Panc1 (cell line): ENCODE results near the gene SMURF1. TPM values are rescaled to one million over a fixed set of nuclear protein-coding genes. Genes with fewer than 3 reads are reported as not detected.

Source experiments
- ATAC-seq: fragments of 200-7000 bp; cut with Tn5 transposase; 2 replicates; pipeline ENCODE4 v1.9.1; 2020; ENCODE audit warnings: mild to moderate bottlenecking, moderate library complexity
- BruUV-seq: library from RNA; stranded (reverse); fragments of 400-500 nt; replicated peaks from 2 replicates; lab custom pipeline; 2021; lab: Mats Ljungman, UMichigan
- CTCF ChIA-PET: fragments of 300-600 bp; sonication (Branson Sonifier 250); formaldehyde crosslinking; loops from one replicate; lab custom pipeline; 2022; ENCODE audit warnings: antibody characterized with exemption; lab: Charles Lee
- POLR2A ChIA-PET: fragments of 300-600 bp; sonication (Branson Sonifier 250); formaldehyde crosslinking; loops from one replicate; lab custom pipeline; 2022; ENCODE audit warnings: antibody characterized with exemption; lab: Charles Lee
- DNase-seq: peaks from one replicate; pipeline ENCODE4 v3.0.0-alpha.2; 2010; ENCODE audit warnings: low read depth, low spot score
- H3K27ac ChIP-seq: 2 replicates; pipeline ENCODE4 v1.5.1; 2011; ENCODE audit warnings: mild to moderate bottlenecking, low read length, inconsistent platforms
- H3K27me3 ChIP-seq: fragments of 200-500 bp; sonication (Bioruptor generic); 2 replicates; pipeline ENCODE4 v1.6.0; 2014; ENCODE audit warnings: low read length, inconsistent platforms; ENCODE audit not compliant: control insufficient read depth, insufficient read depth
- H3K36me3 ChIP-seq: fragments of 200-500 bp; sonication (Bioruptor generic); 2 replicates; pipeline ENCODE4 v1.5.1; 2014; ENCODE audit warnings: inconsistent platforms, mild to moderate bottlenecking, low read length, moderate library complexity; ENCODE audit not compliant: control insufficient read depth, insufficient read depth
- H3K4me1 ChIP-seq: 2 replicates; pipeline ENCODE4 v1.5.1; 2011; ENCODE audit warnings: inconsistent platforms, mild to moderate bottlenecking, low read length, moderate library complexity; ENCODE audit not compliant: control insufficient read depth, insufficient read depth
- H3K4me3 ChIP-seq, 2 experiments: 2 replicates each; pipeline ENCODE4 v1.5.1; 2011 to 2012; ENCODE audit warnings: low read depth in 2 of 2, low read length in 2 of 2, mild to moderate bottlenecking in 2 of 2, inconsistent platforms in 1 of 2, moderate library complexity in 1 of 2
- H3K9me3 ChIP-seq: fragments of 200-500 bp; sonication (Bioruptor generic); 2 replicates; pipeline ENCODE4 v1.5.1; 2014; ENCODE audit warnings: low read depth, mild to moderate bottlenecking, inconsistent platforms, low read length, moderate library complexity; ENCODE audit not compliant: control insufficient read depth, insufficient read depth
- POLR2AphosphoS5 ChIP-seq: IDR thresholded peaks from 2 replicates; pipeline ENCODE4 v1.6.1; 2012; ENCODE audit warnings: mild to moderate bottlenecking, low read depth, low read length, moderate library complexity
- REST ChIP-seq, 2 experiments: IDR thresholded peaks; 2 replicates each; pipeline ENCODE4 v1.6.1; 2011 to 2012; ENCODE audit warnings: low read depth in 2 of 2, control low read depth in 1 of 2, low read length in 1 of 2, mild to moderate bottlenecking in 1 of 2, moderate library complexity in 1 of 2; ENCODE audit not compliant: insufficient read depth in 1 of 2
- SIN3A ChIP-seq: IDR thresholded peaks from 2 replicates; pipeline ENCODE4 v1.6.1; 2012; ENCODE audit warnings: low read depth, mild to moderate bottlenecking, low read length, moderate library complexity, borderline replicate concordance; ENCODE audit not compliant: insufficient read depth
- TCF7L2 ChIP-seq: IDR thresholded peaks from 2 replicates; pipeline ENCODE4 v1.6.1; 2011; ENCODE audit warnings: mild to moderate bottlenecking, low read depth, low read length, inconsistent platforms
- in situ Hi-C: cut with HindIII; loops from 2 replicates; pipeline ENCODE4 v1.10.0; 2016; ENCODE audit warnings: low sequenced_read_pairs, low pct_unique_long_range_greater_than_20kb
- intact Hi-C: fragments of 100-400 bp; cut with micrococcal nuclease; formaldehyde crosslinking; loops from one replicate; pipeline ENCODE4 v1.10.0; 2022; ENCODE audit not compliant: unreplicated experiment
- total RNA-seq: library from RNA; stranded (reverse); gene quantifications from one replicate; pipeline ENCODE4 v1.2.1, GENCODE V29; 2021; ENCODE audit not compliant: unreplicated experiment
- TF ChIP-seq, protein P1 (sequence below): fragments of 450-650 bp; IDR thresholded peaks from 2 replicates; pipeline ENCODE4 v1.5.1; 2017; ENCODE audit warnings: mild to moderate bottlenecking

SMURF1 gene
- total RNA-seq, 1 experiment from 2014 or later: 47.0 TPM

GRCh38 chr7:99188221-99188620, 44.3 kb upstream of the SMURF1 start:
- CTCF ChIA-PET: no interaction called here
- peaks cover 3% of the 10 kb centered on the region for H3K4me1 ChIP-seq
- in situ Hi-C loops: no loop called here
- POLR2A ChIA-PET: interaction anchor here (0.6 to 0.7 kb wide), 3 partner anchors 38 to 109 kb away, joined by 4 to 13 read pairs (median 4); no protein-coding TSS in a partner anchor
- H3K27me3 ChIP-seq: no peaks in the 10 kb centered on the region
- H3K27ac ChIP-seq: no peak overlapping the region
- ATAC-seq (no peak), DNase-seq (no peak)
- no peaks in the 10 kb centered on the region for H3K9me3 ChIP-seq
- no peaks in the 10 kb centered on the region for H3K36me3 ChIP-seq
- intact Hi-C loops: no loop called here
- TF ChIP-seq, protein P1, sequence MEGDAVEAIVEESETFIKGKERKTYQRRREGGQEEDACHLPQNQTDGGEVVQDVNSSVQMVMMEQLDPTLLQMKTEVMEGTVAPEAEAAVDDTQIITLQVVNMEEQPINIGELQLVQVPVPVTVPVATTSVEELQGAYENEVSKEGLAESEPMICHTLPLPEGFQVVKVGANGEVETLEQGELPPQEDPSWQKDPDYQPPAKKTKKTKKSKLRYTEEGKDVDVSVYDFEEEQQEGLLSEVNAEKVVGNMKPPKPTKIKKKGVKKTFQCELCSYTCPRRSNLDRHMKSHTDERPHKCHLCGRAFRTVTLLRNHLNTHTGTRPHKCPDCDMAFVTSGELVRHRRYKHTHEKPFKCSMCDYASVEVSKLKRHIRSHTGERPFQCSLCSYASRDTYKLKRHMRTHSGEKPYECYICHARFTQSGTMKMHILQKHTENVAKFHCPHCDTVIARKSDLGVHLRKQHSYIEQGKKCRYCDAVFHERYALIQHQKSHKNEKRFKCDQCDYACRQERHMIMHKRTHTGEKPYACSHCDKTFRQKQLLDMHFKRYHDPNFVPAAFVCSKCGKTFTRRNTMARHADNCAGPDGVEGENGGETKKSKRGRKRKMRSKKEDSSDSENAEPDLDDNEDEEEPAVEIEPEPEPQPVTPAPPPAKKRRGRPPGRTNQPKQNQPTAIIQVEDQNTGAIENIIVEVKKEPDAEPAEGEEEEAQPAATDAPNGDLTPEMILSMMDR: no peak
- TF ChIP-seq POLR2AphosphoS5 (no peak), REST (IDR thresholded peaks at IDR 0.05; ENCODE audit: insufficient read depth in 1 of 2, low read depth in 2 of 2, low read length in 1 of 2) (no peak), SIN3A (no peak), TCF7L2 (no peak)
- no peak overlapping the region for H3K4me3 ChIP-seq
- BruUV-seq: no TSS peak

GRCh38 chr7:99184532-99185218, 40.8 kb upstream of the SMURF1 start:
- no peaks in the 10 kb centered on the region for H3K9me3 ChIP-seq
- no peaks in the 10 kb centered on the region for H3K36me3 ChIP-seq
- ChIA-PET CTCF (no interaction called here), POLR2A (interaction anchor here (0.6 kb wide), 1 partner anchor 11 kb away, joined by 5 read pairs; no protein-coding TSS in a partner anchor)
- H3K4me3 ChIP-seq: no peak overlapping the region
- no peak for TF ChIP-seq POLR2AphosphoS5
- no peak for TF ChIP-seq SIN3A
- no peak for TF ChIP-seq TCF7L2
- no peak for TF ChIP-seq REST (IDR thresholded peaks at IDR 0.05; ENCODE audit: insufficient read depth in 1 of 2, low read depth in 2 of 2, low read length in 1 of 2)
- TF ChIP-seq, protein P1: no peak
- ATAC-seq: no peak
- in situ Hi-C loops: no loop called here
- no TSS peak for BruUV-seq
- DNase-seq: no peak
- H3K27ac ChIP-seq: no peak overlapping the region
- intact Hi-C loops: no loop called here
- H3K4me1 ChIP-seq: no peaks in the 10 kb centered on the region
- no peaks in the 10 kb centered on the region for H3K27me3 ChIP-seq
